Measurements from ENCODE around the gene GPS2.

GPS2 gene

GRCh38 chr17:7295230-7296180 is 19.7 kb downstream of the GPS2 start:
- no peak overlapping the region for H2AFZ ChIP-seq (ENCODE audit: low read length)
- no peak for TF ChIP-seq EZH2 (IDR thresholded peaks at IDR 0.05; ENCODE audit: borderline replicate concordance, low read length)
- TF ChIP-seq, protein P1, sequence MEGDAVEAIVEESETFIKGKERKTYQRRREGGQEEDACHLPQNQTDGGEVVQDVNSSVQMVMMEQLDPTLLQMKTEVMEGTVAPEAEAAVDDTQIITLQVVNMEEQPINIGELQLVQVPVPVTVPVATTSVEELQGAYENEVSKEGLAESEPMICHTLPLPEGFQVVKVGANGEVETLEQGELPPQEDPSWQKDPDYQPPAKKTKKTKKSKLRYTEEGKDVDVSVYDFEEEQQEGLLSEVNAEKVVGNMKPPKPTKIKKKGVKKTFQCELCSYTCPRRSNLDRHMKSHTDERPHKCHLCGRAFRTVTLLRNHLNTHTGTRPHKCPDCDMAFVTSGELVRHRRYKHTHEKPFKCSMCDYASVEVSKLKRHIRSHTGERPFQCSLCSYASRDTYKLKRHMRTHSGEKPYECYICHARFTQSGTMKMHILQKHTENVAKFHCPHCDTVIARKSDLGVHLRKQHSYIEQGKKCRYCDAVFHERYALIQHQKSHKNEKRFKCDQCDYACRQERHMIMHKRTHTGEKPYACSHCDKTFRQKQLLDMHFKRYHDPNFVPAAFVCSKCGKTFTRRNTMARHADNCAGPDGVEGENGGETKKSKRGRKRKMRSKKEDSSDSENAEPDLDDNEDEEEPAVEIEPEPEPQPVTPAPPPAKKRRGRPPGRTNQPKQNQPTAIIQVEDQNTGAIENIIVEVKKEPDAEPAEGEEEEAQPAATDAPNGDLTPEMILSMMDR (IDR thresholded peaks at IDR 0.05; ENCODE audit: low read length), result no peak
- no peak overlapping the region for H3K9ac ChIP-seq (ENCODE audit: low read length)
- H3K4me2 ChIP-seq (ENCODE audit: low read length), result peak overlapping the region; percentile 63
- no peaks in the 10 kb centered on the region for H3K9me2 ChIP-seq (ENCODE audit: low read depth, low read length)
- H3K4me1 ChIP-seq (ENCODE audit: insufficient read depth, low read length, severe bottlenecking), result peaks cover 19% of the 10 kb centered on the region
- no peak overlapping the region for H3K27ac ChIP-seq (ENCODE audit: low read depth, low read length, poor library complexity, severe bottlenecking)
- H3K79me2 ChIP-seq (ENCODE audit: insufficient read depth, low read length), result no peaks in the 10 kb centered on the region
- peak overlapping the region; percentile 38 for H3K4me3 ChIP-seq (ENCODE audit: low read depth, low read length, poor library complexity, severe bottlenecking)
- H3F3A ChIP-seq (ENCODE audit: insufficient read depth, low read length), result no peaks in the 10 kb centered on the region
- H3K36me3 ChIP-seq (ENCODE audit: insufficient read depth, low read length), result no peaks in the 10 kb centered on the region
- no peaks in the 10 kb centered on the region for H3K9me3 ChIP-seq (ENCODE audit: low read length)
- no peaks in the 10 kb centered on the region for H4K20me1 ChIP-seq (ENCODE audit: insufficient read depth, low read length)
- H3K27me3 ChIP-seq (ENCODE audit: insufficient read depth, low read length), result no peaks in the 10 kb centered on the region

- H4K20me1 ChIP-seq (ENCODE audit: insufficient read depth, low read length), result no peaks in the 10 kb centered on the region
- peaks cover 19% of the 10 kb centered on the region for H3K4me1 ChIP-seq (ENCODE audit: insufficient read depth, low read length, severe bottlenecking)
- H3K27ac ChIP-seq (ENCODE audit: low read depth, low read length, poor library complexity, severe bottlenecking), result no peak within 1 kb of the TSS
- H2AFZ ChIP-seq (ENCODE audit: low read length), result no peak within 1 kb of the TSS
- no peak within 1 kb of the TSS for H3K9ac ChIP-seq (ENCODE audit: low read length)
- no peaks in the 10 kb centered on the region for H3K27me3 ChIP-seq (ENCODE audit: insufficient read depth, low read length)
- no peak for TF ChIP-seq EZH2 (IDR thresholded peaks at IDR 0.05; ENCODE audit: borderline replicate concordance, low read length)
- TF ChIP-seq, protein P1 (IDR thresholded peaks at IDR 0.05; ENCODE audit: low read length), result no peak
- H3F3A ChIP-seq (ENCODE audit: insufficient read depth, low read length), result no peaks in the 10 kb centered on the region
- H3K4me3 ChIP-seq (ENCODE audit: low read depth, low read length, poor library complexity, severe bottlenecking), result peak within 1 kb of the TSS; percentile 38
- H3K9me2 ChIP-seq (ENCODE audit: low read depth, low read length), result no peaks in the 10 kb centered on the region
- no peaks in the 10 kb centered on the region for H3K9me3 ChIP-seq (ENCODE audit: low read length)
- no peaks in the 10 kb centered on the region for H3K79me2 ChIP-seq (ENCODE audit: insufficient read depth, low read length)
- no peaks in the 10 kb centered on the region for H3K36me3 ChIP-seq (ENCODE audit: insufficient read depth, low read length)
- peak within 1 kb of the TSS; percentile 63 for H3K4me2 ChIP-seq (ENCODE audit: low read length)
Observed at GRCh38 chr17:7294614-7295153, 20.5 kb downstream of the GPS2 start, which contains the start of gene YBX2. Gene YBX2 (minus strand): TSS chr17:7294639. CDS start chr17:7294500, 139 bp downstream.

GRCh38 chr17:7293816-7294613 is 21.1 kb downstream of the GPS2 start:
- H3K36me3 ChIP-seq (ENCODE audit: insufficient read depth, low read length), result no peaks in the 10 kb centered on the region
- no peaks in the 10 kb centered on the region for H3K9me3 ChIP-seq (ENCODE audit: low read length)
- H3F3A ChIP-seq (ENCODE audit: insufficient read depth, low read length), result no peaks in the 10 kb centered on the region
- H3K4me2 ChIP-seq (ENCODE audit: low read length), result no peak overlapping the region
- H3K79me2 ChIP-seq (ENCODE audit: insufficient read depth, low read length), result no peaks in the 10 kb centered on the region
- no peaks in the 10 kb centered on the region for H4K20me1 ChIP-seq (ENCODE audit: insufficient read depth, low read length)
- H3K9me2 ChIP-seq (ENCODE audit: low read depth, low read length), result no peaks in the 10 kb centered on the region
- no peak overlapping the region for H3K9ac ChIP-seq (ENCODE audit: low read length)
- peaks cover 19% of the 10 kb centered on the region for H3K4me1 ChIP-seq (ENCODE audit: insufficient read depth, low read length, severe bottlenecking)
- no peak overlapping the region for H3K27ac ChIP-seq (ENCODE audit: low read depth, low read length, poor library complexity, severe bottlenecking)
- no peaks in the 10 kb centered on the region for H3K27me3 ChIP-seq (ENCODE audit: insufficient read depth, low read length)
- TF ChIP-seq, protein P1 (IDR thresholded peaks at IDR 0.05; ENCODE audit: low read length), result no peak
- no peak for TF ChIP-seq EZH2 (IDR thresholded peaks at IDR 0.05; ENCODE audit: borderline replicate concordance, low read length)
- H2AFZ ChIP-seq (ENCODE audit: low read length), result no peak overlapping the region
- no peak overlapping the region for H3K4me3 ChIP-seq (ENCODE audit: low read depth, low read length, poor library complexity, severe bottlenecking)
